ENCODE measurements around the gene INTS2.
A peak's percentile ranks its signal among the peaks of the same experiment; 100 is the strongest.
"Not testable (repeated sequence)": the region's sequence is repeated elsewhere in the genome, so short reads cannot be mapped to it uniquely, and the experiment has no call there.

The INTS2 gene

DNA sequence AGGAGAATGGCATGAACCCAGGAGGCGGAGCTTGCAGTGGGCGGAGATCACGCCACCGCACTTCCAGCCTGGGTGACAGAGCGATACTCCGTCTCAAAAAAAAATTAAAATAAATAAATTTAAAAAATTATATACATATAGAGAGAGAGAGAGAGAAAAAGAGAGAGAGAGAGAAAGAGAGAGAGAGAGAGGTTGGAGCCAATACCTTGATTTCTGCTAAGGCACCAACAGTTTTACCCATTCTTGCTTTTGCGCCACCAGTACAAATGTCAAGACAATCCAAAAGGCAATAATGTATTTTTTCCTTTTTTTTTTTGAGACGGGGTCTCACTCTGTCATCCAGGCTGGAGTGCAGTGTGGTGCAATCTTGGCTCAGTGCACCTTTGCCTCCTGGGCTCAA lies 81.7 kb downstream of the INTS2 start:
- DNase-seq, result no peak

DNA sequence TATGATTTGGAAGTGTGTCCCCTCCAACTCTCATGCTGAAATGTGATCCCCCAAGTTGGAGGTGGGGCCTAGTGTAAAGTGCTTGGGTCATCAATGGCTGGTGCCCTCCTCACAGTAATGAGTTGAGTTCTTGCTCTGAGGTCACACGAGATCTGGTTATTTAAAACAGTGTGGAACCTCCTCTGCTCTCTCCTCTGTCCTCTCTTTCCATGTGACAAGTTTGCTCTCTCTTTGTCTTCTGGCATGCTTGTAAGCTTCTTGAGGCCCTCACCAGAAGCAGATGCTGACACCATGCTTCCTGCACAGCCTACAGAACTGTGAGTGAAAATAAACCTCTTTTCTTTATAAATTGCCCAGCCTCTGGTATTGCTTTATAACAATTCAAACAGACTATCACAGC lies 84.3 kb downstream of the INTS2 start:
- no peak for DNase-seq

DNA sequence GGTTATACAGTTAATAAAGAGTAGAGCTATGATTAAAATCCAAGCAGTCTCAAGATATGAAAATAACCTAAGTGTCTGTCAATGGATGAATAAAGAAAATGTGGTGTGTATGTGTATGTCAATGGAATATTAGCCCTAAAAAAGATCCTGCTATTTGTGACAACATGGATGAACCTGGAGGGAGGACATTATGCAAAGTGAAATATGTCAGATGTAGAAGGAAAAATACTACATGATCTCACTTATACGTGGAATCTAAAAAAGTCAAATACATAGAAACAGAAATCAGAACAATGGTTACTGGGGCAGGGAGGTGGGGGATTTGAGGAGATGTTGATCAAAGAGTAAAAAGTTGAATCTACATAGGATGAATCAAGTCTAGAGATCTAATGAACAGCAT lies 84.9 kb downstream of the INTS2 start:
- no peak for DNase-seq

DNA sequence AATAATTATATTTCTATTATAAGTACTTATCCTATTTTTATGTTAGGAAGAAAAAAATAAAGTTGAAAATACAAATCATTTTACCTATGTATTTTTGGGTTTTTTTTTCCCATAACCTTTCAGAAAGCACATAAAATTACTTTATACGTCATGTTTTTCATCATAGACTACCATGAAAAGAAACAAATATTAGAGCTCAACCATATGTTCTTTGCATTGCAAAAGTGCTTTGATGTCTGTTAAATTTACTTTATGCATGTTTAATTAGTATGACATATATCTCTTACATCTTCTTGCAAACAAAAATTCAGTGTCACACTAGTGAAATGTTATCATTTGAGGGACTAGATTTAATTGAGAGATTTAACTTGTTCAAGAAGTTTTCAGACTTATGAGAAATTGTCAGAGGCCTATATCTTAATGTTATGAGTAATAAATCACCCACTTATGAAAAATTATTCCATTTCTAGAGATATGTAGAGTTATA lies 88.4 kb downstream of the INTS2 start:
- DNase-seq, result no peak

DNA sequence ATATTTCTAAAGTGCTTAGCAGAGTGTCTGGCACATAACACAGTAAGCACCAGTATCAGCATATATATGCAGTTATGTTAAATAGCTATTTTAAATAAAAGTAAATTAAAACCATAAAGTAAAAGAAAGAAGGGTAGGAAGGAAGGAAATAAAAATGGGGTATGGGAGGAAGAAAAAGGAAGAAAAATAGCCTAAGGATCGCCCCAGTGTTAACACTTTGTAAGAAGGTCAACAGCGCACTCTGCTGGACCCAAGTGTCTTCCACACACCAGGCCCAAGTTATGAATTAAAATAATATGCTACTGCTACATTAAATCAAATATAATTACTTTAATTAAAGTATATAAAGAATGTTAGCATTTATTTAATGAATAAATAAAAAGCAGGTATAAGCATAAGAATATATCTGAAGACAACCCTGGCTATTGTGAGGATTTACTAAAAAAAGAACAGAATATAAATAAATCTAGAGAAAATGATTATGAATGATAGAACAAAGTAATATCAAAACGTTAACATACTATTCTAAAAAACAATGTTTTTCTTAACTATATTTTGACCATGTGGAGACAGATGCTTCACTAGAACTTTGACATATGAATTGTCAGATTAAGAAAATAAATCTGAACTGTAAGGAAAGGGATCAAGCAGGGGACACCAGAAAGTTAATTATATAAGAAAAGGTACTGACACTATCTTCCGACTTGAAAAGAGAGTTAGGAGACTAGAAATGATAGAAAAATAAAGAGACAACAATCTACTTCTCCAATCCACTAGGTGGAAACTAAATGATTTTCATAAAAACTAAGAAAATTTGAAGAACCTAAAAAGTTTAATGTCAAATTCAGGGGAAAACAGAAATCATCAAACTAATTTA lies 90.4 kb downstream of the INTS2 start:
- DNase-seq, result peak; percentile 49 to 54

DNA sequence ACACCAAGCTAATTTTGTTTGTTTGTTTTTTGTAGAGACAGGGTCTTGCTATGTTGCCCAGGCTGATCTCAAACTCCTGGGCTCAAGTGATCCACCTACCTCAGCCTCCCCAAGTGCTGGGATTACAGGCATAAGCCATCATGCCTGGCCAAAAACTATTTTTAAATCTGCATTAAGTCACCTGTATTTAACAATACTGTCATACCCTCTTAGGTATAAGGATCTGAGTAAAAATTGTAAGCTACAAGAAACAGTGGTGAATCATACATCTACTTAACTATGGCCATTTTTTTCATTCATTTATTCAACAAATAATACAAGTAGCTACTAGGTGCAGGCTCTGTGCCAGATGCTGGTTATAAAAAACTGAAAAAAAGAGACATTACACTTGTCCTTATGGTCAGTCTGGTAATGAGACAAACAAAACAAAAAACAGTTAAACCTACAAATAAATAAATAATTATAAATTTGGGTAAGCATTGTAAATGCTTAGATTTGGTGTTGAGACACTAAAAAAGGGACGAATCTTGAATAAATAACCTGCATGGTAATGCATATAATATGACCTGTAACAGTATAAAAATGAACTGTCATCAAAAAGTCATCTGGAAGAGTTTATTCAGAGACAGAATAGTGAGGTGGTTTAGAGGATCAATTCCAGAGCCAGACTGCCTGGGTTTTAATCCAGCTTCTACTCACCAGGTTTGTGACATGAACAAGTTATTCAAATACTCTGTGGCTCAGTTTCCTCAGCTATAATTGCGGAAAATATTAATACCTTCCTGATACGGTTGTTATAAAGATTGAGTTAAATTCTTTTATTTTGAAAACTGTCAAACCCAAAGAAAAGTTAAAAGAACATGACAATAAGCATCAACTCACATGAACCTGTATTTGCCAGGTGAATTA lies 91.3 kb downstream of the INTS2 start:
- no peak for DNase-seq

DNA sequence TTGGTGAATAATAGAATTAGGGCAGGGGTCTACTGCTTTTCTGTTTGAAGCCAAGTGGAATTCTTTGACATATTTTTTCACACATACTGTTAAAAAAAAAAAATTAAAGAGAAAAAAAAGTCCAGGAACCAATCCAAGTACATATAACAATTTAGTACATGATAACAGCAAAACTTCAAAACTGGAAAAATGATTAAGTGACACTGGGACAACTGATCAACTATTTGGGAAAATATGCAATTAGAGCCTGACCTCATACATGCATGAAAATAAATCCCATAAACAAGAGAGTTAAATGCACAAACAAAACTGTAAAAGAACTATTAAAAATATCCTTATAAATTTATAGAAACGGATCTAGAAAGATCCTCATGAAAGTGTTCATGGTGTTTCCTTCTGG lies 92.2 kb downstream of the INTS2 start:
- DNase-seq, result no peak

DNA sequence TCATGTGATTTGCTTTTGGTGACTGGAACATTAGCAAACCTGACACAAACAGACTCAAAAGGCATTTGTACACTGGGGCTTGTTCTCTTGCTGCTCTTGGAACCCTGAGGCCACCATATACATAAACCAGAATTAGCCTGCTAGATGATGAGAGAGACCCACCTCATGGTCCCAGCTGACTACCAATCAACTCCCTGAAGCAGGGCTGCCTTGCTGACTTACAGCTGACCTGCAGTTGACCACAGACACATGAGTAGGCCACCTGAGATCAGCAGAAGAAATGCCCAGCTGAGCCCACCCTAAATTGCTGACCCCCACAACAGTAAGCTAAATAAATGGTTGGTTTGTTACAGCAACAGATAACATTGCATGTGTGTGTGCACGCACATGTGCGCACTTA lies 93.2 kb downstream of the INTS2 start:
- no peak for DNase-seq

DNA sequence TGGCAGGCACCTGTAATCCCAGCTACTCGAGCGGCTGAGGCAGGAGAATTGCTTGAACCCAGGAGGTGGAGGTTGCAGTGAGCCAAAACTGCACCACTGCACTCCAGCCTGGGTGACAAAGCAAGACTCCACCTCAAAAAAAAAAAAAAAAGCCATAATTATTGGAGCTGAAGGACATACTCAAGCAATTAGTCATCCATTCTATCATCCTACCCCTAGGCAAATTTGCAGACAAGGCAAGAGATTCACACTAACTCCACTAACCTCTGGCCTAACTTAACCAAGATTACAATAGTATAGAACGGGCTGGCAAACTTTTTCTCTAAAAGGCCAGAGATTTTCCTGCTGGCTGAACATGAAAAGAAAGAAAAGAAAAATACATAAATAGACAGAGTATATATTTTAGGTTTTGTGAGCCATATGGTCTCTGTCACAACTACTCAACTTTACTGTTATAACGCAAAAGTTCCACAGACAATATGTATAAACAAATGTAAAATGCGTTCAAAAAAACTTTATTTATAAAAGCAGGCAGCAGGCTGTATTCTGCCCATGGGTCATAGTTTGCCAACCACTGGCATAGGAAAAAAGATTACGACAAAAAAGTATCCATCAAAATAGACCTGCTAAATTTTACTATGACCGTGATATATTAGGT lies 94.1 kb downstream of the INTS2 start:
- no peak for DNase-seq

DNA sequence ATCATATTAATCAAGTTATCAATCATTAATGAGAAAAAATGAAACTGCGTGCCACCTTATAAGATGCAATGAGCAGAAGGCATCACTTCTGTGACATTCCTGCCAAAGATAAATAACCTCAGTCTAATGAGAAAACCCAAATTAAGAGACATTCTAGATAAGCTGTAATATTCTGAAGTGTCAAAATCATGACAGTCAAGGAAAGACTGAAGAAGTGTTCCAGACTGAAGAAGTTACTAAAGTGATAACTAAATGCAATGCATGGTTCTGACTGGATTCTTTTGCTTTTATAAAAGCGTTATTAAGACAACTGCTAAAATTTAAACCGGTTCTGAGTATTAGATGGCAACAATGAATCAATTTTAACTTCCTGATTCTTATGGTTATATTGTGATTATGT lies 95.3 kb downstream of the INTS2 start:
- no peak for DNase-seq

DNA sequence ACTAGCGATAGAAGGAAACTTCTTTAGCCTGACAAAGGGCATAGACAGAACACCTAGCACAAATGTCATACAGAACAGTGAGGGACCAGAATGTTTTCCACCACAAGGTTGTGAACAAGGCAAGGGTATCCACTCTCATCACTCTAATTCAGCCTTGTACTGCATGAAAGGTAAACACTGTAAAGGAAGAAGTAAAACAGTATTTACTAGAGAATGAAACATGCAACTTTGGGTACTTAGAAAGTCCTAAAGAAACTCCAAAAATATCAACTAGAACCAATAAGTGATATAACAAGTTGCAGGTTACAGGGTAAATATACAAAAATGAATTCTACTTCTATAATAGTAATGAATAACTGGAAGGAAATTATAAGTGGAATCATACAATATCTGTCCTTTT lies 96.7 kb downstream of the INTS2 start:
- DNase-seq, result no peak

DNA sequence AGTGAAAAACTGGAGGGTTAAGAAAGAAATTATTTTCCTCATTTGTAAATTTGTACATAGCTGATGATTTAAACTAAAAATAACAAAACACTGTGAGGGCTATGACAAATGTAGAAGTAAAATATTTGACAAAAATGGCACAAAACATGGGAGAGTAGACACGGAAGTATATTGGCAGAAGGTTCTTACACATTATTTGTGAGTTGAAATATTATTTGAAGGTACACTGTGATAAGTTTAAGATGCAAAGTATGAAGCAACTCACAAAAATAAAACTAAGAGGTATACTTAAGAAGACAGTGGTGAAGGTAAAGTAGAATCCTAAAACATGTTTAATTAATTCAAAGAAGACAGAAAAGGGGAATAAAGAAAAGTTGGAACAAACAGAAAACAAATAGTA lies 99.1 kb downstream of the INTS2 start:
- no peak for DNase-seq

DNA sequence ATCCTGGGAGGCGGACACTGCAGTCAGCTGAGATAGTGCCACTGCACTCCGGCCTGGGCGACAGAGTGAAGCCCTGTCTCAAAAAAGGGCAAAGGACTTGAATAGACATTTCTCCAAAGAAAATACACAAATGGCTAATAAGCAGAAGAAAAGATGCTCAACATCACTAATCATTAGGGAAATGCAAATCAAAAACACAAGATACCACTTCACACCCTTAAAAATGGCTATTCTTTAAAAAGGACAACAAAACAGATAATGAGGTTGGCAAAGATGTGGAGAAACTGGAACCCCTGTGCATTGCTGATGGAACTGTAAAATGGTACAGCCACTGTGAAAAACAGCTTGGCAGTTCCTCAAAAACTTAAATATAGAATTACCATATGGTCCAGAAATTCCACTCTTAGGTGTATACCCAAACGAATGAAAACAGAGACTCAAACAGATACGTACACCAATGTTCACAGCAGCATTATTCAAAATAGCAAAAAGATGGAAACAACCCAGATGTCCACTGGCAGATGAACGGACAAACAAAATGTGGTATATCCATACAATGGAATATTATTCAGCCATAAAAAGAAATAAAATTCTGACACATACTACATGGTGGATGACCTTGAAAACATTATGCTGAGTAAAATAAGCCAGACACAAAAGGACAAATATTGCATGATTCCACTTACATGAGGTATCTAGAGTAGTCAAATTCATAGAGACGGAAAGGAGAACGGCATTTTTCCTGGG lies 100.0 kb downstream of the INTS2 start:
- DNase-seq, result no peak

DNA sequence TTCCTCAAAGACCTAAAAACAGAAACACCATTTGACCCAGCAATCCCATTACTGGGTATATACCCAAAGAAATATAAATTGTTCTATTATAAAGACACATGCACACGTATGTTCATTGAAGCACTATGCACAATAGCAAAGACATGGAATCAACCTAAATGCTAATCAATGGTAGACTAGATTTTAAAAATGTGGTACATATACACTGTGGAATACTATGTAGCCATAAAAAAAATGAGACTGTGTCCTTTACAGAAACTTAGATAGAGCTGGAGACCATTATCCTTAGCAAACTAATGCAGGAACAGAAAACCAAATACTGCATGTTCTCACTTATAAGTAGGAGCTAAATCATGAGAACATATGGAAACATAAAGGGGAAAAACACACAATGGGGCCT lies 100.9 kb downstream of the INTS2 start:
- DNase-seq, result not testable (repeated sequence)

DNA sequence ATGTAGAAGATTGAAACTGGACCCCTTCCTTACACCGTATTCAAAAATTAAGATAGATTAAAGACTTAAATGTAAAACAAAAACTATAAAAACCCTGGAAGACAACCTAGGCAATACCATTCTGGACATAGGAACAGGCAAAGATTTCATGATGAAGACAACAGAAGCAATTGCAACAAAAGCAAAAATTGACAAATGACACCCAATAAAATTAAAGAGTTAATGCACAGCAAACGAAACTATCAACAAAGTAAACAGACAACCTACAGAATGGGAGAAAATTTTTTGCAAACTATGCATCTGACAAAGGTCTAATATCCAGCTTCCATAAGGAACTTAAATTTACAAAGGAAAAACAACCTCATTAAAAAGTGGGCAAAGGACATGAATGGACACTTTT lies 101.6 kb downstream of the INTS2 start:
- DNase-seq, result not testable (repeated sequence)

DNA sequence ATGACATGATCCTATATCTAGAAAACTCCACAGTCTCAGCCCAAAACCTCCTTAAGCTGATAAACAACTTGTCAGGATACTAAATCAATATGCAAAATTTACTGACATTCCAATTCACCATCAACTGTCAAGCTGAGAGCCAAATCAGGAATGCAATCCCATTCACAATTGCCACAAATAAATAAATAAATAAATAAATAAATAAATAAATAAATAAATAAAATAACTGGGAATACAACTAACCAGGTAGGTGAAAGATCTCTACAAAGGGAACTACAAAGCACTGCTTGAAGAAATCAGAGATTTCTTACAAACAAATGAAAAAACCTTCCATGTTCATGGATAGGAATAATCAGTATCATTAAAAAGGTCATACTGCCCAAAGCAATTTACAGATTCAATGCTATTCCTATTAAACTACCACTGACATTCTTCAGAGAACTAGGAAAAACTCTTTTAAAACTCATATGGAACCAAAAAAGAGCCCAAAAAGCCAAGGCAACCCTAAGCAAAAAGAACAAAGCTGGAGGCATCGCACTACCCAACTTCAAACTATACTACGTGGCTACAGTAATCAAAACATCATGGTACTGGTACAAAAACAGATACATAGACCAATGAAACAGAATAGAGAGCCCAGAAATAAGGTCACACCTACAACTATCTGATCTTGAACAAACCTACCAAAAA lies 102.2 kb downstream of the INTS2 start:
- no peak for DNase-seq

DNA sequence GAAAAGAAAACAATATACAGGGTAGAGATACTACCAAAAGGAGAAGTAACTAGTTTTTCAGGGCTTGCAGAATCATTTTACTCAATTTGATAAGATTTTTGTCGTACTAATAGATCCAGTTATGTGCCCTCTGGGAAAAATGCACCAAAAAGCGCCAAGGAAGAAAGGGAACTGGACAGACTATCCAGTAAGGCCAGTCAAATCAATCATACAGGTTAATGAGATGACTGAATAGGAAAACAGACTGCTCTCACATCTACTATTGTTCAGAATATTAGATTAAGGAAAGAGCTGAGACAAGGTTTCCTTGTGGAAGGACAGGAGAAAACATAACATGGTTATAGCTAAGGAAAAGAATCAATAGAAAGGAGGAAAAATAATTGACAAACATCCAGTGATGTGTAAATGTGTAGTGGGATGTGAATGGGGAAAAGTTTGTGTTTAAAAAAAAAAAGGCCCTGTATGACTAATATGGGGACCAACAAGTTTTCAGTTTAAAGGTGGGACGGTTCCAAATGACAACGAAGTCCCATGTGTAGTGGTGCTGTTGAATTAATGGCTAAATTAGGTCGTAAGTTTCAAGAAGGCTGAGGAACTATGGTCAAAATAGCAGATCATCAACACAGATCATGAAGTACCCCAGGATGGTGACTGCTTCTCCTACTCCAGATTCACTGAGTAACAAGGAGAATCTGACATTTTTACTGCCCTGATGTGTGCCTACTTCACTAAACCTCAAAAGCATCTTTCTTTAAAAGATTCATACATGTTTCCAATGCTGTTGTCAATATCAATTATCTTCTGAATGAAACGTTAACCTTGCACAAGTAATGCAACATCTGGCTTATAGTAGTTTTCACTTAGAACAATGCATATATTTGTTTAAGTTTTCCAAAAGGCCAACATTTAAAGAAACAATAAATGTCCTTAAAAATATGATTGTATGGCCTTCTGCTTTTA lies 105.2 kb downstream of the INTS2 start:
- no peak for DNase-seq

DNA sequence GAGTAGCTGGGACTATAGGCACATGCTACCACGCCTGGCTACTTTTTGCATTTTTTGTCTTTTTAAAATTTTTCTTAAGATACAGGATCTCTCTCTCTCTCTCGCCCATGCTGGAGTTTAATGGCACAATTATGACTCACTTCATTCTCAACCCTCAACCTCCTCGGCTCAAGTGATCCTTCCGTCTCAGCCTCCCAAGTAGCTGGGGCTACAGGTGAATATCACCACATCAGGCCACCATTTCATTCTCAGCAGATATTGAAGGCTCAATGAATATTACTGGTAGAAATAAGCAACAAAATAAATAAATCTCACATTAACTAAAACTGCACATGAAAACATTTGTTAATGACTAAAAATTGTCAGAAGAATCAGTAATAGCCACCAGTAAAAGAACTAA lies 106.1 kb downstream of the INTS2 start:
- DNase-seq, result no peak

DNA sequence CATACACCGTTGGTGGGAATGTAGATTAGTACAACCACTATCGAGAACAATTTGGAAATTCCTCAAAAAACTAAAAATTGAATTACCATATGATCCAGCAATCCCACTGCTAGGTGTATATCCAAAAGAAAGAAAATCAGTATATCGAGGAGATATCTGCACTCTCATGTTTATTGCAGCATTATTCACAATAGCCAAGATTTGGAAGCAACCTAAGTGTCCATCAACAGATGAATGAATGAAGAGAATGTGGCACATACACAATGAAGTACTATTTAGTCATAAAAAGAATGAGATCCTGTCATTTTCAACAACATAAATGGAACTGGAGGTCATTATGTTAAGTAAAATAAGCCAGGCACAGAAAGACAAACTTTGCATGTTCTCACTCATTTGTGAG lies 108.5 kb downstream of the INTS2 start:
- DNase-seq, result not testable (repeated sequence)

DNA sequence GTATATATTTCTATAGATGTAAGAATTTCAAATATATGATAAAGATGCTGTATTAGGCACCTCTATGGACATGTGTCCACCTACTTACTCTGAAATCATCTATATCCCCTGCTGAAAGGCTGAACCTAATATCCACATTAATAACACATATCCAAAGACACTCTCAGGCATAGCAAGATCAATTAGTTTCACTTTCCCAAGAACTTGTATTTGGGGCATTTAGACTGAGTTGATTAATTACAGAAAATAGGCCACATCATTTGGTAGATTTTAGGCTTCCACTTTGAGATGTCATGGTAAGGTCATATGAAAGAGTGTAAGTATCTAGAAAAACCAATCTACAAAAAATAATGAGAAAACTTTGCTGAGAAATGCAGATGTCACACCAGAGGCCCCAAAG lies 109.6 kb downstream of the INTS2 start:
- DNase-seq, result no peak

DNA sequence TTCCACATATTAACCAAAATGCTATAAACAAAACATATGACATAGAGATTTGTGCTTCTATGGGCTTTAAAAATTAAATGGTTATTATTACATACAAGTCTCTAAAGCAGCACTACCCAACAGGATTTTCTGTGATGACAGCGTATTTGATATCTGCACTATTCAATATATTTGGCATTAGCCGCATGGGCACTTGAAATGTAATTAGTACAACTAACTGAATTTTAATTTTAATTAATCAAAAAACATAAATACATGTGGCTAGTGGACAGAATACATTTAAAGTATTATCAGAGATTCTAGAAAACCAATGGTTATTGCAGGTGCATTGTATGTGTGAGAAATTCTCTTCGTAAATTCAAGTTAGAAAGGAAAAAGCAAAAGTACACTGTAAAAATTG lies 110.3 kb downstream of the INTS2 start:
- DNase-seq, result no peak

All from activated T-cell treated with anti-CD3 and anti-CD28 coated beads, Interleukin-2, amount 50 U/mL, for 48 hours (primary cell).